Regular cardiac myocyte (primary cell): ENCODE measurements around the gene ERG. TPM values are rescaled to one million over a fixed set of nuclear protein-coding genes. Genes with fewer than 3 reads are reported as not detected.

Experiments used
- total RNA-seq: library from RNA; depleted of rRNA; stranded (reverse); fragments of >200 nt; gene quantifications from 2 replicates; pipeline ENCODE4 v1.2.3, GENCODE V29; 2014

The ERG gene
- 0.19 and 0.56 TPM in 2 replicates for total RNA-seq

GRCh38 chr21:38498057-38498833, at the start of gene ERG:
Gene ERG, minus strand, starts transcription at chr21:38498477. Its CDS starts 97 bp downstream, at chr21:38498380.

Other genes starting within 250 kb of the ERG start
- gene KCNJ15, start 241.5 kb downstream of the ERG start, total RNA-seq, result 0.38 and 1.7 TPM in 2 replicates